Astrocyte of the cerebellum (primary cell): Measurements from ENCODE around the gene AGAP2.

Experiments used
- DNase-seq: peaks from one replicate; pipeline ENCODE4 v3.0.0-alpha.2; 2011; ENCODE audit warnings: low read depth
- H3K4me3 ChIP-seq: 2 replicates; pipeline ENCODE4 v1.5.1; 2011; ENCODE audit warnings: mild to moderate bottlenecking, low read depth, low read length, moderate library complexity
- in situ Hi-C: cut with HindIII; loops from 2 replicates; pipeline ENCODE4 v1.10.0; 2017; ENCODE audit warnings: low sequenced_read_pairs
- TF ChIP-seq, protein P1 (sequence below): IDR thresholded peaks from 2 replicates; pipeline ENCODE4 v1.5.1; 2012; ENCODE audit warnings: low read length, low read depth, moderate library complexity, mild to moderate bottlenecking; ENCODE audit errors: missing control alignments

The AGAP2 gene

DNA sequence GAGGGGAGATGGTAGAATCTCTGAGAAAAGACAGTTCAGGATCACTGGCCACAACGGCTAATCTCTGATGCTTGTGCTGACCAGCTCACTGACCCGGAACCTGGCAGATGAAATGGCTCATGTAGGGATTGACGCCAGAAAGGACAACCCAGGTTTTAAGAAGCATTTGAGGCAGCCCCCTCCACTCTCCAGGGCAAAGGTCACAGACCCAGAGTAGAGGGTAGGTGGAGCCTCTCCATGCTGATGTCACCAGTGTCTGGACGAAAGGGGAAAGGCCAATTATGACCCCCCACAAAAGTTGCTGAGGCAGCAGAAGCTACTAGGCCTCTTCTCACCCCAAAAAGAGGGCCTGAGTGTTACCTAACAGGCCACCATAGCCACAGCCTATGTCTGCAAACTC lies 32.2 kb upstream of the AGAP2 start:
- no peak for DNase-seq
- TF ChIP-seq, protein P1, sequence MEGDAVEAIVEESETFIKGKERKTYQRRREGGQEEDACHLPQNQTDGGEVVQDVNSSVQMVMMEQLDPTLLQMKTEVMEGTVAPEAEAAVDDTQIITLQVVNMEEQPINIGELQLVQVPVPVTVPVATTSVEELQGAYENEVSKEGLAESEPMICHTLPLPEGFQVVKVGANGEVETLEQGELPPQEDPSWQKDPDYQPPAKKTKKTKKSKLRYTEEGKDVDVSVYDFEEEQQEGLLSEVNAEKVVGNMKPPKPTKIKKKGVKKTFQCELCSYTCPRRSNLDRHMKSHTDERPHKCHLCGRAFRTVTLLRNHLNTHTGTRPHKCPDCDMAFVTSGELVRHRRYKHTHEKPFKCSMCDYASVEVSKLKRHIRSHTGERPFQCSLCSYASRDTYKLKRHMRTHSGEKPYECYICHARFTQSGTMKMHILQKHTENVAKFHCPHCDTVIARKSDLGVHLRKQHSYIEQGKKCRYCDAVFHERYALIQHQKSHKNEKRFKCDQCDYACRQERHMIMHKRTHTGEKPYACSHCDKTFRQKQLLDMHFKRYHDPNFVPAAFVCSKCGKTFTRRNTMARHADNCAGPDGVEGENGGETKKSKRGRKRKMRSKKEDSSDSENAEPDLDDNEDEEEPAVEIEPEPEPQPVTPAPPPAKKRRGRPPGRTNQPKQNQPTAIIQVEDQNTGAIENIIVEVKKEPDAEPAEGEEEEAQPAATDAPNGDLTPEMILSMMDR, result no peak
- in situ Hi-C loops, result no loop called here
- H3K4me3 ChIP-seq, result no peak overlapping the region

- no peak for DNase-seq
- no peak overlapping the region for H3K4me3 ChIP-seq
- in situ Hi-C loops, result no loop called here
- TF ChIP-seq, protein P1, result no peak
Observed at GRCh38 chr12:57769594-57769993, 31.1 kb upstream of the AGAP2 start.

DNA sequence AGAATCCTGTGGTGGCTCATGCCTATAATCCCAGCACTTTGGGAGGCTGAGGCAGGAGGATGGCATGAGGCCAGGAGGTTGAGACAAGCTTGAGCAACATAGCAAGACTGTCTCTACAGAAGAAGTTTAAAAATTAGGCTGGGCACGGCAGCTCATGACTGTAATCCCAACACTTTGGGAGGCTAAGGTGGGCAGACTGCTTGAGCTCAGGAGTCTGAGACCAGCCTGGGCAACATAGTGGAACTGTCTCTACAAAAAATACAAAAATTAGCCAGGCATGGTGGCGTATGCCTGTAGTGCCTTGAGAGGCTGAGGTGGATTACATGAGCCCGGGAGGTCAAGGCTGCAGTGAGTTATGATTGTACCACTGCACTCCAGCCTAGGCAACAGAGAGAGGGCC lies 29.3 kb upstream of the AGAP2 start:
- no peak for DNase-seq
- TF ChIP-seq, protein P1, result no peak
- in situ Hi-C loops, result no loop called here
- no peak overlapping the region for H3K4me3 ChIP-seq

GRCh38 chr12:57767305-57767698 lies 28.8 kb upstream of the AGAP2 start:
- DNase-seq, result no peak
- TF ChIP-seq, protein P1, result no peak
- in situ Hi-C loops, result no loop called here
- no peak overlapping the region for H3K4me3 ChIP-seq

DNA sequence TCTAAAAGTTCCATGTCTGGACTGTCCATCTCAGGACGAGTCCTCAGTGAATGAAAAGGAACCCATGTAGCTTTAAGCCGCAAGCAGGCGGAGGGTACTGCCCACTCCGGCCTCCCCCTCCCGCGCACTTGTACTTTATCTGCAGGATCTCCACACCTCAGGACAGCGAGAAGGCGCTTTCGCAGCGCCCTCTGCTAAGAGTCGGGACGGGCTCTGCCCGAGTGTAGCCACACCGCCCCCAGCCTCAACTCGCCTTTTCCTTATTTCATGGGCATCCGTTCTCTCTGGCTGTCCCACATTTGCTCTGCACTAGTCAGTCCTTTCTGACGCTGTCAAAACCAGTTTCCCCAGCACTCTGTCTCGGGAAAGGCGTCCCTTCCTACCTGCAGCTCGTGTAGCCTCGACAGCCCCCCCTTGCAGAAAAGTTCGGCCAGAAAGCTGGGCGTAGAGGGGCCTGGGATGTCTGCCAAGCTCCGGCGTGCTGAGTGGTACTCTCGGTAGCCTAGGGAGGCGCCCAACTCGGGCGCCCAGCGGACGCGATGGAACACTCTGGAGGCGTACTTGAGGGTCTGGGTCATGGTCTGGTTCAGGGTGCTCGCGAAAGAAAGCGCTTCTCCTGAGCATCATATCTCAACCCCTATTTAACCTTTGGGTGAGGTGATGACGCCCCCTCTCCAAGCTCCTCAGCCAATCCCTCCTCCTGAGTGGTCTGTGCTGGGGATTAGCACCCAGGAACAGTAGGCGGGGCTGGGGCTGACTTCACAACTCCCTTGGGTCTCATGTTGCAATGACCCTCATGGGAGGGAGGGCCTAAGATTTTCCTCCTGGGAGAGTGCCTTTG lies 28.1 kb upstream of the AGAP2 start, which contains the start of gene CYP27B1:
Gene CYP27B1 (minus strand): TSS at position 615 of the 841 bp plus-strand sequence. CDS start 37 bp downstream, at position 578.
- peak within 1 kb of the TSS; percentile 9 for H3K4me3 ChIP-seq
- in situ Hi-C loops, result no loop called here
- TF ChIP-seq, protein P1, result no peak
- no peak for DNase-seq

- peak overlapping the region; percentile 9 for H3K4me3 ChIP-seq
- DNase-seq, result no peak
- TF ChIP-seq, protein P1, result no peak
- in situ Hi-C loops, result no loop called here
Observed at GRCh38 chr12:57765698-57766463, 27.3 kb upstream of the AGAP2 start.
